NCI-H187 (cell line): ENCODE data around the gene UBASH3B.
"Not testable (repeated sequence)": the region's sequence is repeated elsewhere in the genome, so short reads cannot be mapped to it uniquely, and the experiment has no call there.

Source experiments
- DNase-seq, 2 experiments: peaks; one replicate each; lab custom pipeline; 2025; lab: John Stamatoyannopoulos, UW

The UBASH3B gene

GRCh38 chr11:122812638-122813037, 157.1 kb downstream of the UBASH3B start:
- no peak for DNase-seq

DNA sequence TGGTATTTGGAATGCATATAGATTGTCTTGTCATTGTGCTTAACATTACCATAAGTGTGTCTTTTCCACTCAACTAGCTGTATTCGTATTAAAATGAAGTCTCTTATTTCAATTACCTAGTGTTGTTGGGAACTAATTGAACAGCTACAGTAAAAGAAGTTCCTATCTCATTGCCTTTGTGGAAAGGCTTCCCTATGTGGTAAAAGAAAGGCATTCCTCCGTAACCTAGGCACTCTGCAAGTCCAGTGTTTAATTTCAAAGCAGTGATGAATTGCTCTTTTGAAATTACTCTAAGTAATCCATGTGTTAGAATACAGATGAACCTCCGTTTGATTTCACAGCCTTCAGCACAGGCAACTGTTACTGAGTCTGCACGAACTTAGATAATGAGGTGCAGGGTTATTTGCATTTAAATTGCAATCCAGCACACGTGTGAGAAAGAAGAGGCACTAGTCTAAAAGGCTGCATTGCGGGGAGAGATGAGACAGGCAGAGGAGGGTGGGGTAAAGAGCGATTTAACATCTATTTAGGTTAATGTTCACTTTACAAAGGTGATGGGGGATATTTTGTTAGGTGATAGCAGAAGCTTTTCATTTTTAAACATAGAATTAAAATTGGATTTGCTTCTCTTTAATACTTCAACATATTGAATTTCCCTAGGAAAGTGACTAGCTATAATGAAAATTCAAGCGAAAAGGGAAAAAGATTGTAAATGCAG, 157.8 kb downstream of the UBASH3B start:
- DNase-seq, result no peak

DNA sequence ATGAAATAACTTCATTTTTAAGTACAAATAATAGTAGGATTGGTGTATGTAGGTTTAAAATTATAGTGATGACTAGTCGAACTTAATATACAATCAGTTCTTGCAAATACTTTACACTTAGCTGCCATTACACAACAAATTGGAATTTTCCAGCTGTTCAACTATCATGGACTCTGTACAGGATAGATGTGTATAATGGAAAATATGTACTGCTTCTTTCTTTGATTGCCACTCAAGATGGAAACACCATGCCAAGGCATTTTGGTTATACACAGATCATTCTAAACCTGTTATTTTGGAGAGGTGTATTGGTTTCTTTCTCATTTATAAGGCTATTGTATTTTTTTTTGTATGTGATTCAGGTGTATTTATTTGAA, 158.4 kb downstream of the UBASH3B start:
- DNase-seq, result no peak

DNA sequence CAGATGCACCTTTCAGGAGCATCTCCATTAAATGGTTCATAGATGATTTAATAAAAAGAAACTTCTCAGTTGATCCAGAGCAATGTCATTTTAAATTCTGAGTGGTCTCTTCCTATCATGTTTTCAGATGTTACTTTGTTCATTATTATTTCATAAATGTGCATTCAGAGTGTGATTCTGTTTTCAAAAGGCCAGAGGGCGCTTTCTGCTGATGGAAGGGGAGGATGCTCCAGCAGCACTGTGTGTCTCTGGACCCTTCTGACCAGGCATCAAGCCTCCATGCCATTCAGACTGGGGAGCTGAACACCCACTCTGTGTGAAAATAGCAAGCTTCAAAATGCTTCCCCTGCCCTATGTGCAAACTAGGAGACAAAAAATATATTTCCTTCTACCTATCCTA, 158.9 kb downstream of the UBASH3B start:
- no peak for DNase-seq

GRCh38 chr11:122815900-122816299, 160.4 kb downstream of the UBASH3B start:
- no peak for DNase-seq

DNA sequence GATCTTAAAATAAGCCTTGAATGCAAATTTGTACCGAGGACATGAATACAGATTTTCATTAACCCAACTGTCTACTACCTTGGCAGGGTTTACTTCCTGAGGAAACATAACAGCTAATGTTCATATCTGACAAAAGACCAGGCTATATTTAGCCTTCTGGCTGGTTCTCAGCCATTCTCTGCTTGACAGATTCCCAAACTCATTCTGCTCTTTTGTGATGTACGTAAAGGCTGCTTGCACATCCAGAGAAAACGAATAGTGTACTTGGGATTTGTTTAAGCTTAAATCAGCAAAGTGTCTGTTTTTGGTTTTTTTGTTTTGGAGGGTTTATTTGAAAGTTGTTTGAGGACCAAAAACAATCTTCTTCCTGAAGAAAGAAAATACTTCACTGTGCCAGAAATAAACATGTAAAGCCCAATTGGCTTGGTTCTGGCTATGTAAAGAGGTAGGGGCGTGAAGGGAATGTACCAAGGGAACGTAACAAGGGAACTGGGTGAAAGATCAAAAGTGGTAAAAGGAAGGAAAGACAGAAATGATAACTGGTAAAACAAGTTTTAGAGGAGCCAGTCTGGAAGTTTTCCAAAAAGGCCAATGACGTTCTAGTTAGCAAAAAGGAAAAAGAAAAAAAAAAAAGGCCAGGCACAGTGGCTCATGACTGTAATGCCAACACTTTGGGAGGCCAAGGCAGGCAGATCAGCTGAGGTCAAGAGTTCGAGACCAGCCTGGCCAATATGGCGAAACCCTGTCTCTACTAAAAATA, 161.4 kb downstream of the UBASH3B start:
- DNase-seq, result no peak

DNA sequence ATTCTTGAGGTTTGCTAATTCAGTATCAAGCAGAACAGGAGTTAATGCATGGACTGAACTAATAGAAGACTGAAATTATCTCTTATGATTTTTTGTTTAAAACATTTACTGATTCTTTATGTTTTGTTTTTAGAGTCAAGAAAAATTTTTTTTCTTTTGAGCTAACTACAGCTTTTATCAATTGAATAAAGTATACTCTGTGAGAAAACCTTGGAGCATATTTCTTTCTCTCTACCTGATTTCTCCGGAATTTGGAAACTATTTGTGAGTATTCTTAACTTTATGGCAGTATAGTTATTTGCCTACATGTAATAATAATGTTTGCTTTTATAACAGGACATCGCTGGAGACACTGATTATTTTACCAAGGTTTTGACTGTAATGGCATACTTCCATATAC, 164.6 kb downstream of the UBASH3B start:
- DNase-seq, result no peak

DNA sequence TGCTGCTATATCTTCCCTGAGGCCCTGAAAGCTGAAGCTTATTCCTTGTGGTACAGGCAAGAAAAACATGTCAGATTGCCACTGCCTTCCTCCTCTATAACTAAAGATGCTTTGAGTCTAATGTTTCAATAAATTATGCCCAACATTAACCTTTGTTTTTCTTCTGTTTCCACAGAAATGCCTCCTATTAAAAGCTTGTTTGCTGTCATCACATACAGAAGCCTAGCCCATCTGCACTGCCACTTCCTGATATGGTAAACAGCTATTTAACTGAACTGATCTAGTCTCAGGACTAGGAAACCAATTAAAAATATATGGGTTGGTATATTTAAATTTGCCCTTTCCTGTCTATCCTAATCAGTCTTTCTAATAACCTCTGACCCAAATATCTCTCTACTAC, 165.6 kb downstream of the UBASH3B start:
- DNase-seq, result no peak

DNA sequence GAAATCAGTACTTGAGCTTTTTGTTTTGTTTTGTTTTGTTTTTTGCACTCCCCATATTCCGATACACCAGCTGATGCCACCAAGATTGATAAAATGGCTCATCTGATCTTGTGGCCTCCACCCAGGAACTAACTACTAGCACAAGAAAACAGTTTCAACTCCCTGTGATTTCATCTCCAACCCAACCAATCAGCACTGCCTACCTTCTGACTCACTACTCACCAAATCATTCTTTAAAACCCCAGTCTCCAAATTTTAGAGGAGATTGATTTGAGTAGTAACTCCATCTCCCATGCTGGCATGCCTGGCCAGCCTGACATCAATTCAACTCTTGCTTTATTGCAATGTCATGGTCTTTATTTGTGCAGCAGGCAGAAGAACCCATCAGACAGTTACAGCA, 166.7 kb downstream of the UBASH3B start:
- DNase-seq, result no peak

- DNase-seq, result no peak
Measured at GRCh38 chr11:122823564-122823963, 168.0 kb downstream of the UBASH3B start.

DNA sequence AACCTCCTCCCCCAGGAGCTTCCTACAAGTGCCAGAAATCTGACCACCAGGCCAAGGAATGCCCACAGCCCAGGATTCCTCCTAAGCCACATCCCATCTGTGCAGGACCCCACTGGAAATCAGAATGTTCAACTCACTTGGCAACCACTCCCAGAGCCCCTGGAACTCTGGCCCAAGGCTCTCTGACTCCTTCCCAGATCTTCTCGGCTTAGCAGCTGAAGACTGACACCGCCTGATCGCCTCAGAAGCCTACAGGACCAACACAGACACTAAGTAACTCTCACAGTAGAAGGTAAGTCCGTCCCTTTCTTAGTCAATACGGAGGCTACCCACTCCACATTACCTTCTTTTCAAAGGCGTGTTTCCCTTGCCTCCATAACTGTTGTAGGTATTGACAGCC, 173.8 kb downstream of the UBASH3B start:
- DNase-seq, result not testable (repeated sequence)

- not testable (repeated sequence) for DNase-seq
Measured at GRCh38 chr11:122832297-122832696, 176.8 kb downstream of the UBASH3B start.

- no peak for DNase-seq
Measured at GRCh38 chr11:122832721-122833470, 177.4 kb downstream of the UBASH3B start.

GRCh38 chr11:122833846-122834464, 178.4 kb downstream of the UBASH3B start:
- DNase-seq, result no peak

GRCh38 chr11:122836916-122837315, 181.4 kb downstream of the UBASH3B start:
- no peak for DNase-seq

- no peak for DNase-seq
Measured at GRCh38 chr11:122837528-122838346, 182.2 kb downstream of the UBASH3B start.

- peak in 1 of 2 experiments; percentile 22 for DNase-seq
Measured at GRCh38 chr11:122843281-122844141, 188.0 kb downstream of the UBASH3B start.

DNA sequence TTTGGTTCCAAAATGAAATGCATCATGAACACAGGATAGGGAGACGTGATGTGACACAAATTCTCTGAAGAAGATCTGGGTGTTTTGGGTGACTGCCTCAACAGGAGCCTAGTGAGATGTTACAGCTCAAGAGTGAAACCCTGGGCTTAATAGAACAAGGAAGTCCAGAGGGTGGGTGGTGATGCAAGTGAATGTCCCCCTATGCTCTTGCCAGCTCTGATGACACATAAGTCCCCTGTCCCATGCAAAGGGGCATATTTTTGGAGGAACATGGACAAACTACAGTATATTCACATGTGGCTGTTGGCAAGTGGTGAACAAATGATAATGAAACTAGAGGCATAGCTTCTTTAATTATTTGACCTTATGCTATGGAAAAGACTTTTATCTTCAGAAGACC, 191.9 kb downstream of the UBASH3B start:
- DNase-seq, result no peak

DNA sequence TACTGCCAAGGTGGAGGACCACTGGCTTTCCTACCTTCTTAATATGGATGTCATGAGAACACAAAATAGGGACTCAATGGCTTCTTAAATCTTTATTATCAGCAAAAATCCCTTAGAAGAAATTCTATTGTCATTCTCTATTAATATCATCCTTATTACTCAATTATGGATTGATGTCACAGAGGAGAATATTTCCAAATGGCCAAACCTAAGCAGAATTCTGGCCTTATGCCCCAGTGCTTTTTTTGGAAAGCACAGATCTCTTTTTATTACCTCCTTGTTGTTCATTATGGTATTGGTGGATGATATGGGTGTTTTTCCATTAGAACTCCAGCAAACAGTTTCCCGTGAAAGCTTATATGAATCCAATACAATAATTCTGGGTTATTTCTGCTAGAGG, 192.7 kb downstream of the UBASH3B start:
- DNase-seq, result no peak

DNA sequence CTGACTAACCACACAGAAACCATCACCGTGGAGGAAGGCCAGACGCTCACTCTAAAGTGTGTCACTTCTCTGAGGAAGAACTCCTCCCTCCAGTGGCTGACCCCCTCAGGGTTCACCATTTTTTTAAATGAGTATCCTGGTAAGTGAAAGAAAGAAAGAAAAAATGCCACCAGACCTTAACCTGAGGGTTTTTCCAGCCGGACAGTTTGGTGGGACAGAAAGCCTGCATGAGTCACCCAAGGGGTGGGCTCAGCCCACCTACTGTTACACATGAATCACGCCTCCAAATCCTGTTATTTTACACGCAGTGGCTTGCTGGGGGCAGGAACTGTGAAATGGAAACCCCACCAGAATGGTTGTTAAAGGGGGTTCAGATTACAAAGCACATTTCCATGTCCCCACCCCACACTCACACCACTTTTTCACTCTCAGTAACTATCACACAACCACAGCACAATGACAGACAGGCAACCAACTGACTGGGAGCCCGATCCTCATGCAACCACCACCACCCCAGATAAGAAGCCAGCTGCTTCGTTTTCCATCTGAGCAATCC, 194.6 kb downstream of the UBASH3B start:
- DNase-seq, result no peak
